A549 (cell line): ENCODE results near the gene CACNA1G. TPM values are rescaled to one million over a fixed set of nuclear protein-coding genes. Genes with fewer than 3 reads are reported as not detected.

Source experiments
- ATOH8 ChIP-seq: fragments of 250-450 bp; sonication (Bioruptor Pico); IDR thresholded peaks from 2 replicates; pipeline ENCODE4 v1.5.0; 2020; ENCODE audit warnings: low read depth, mild to moderate bottlenecking, moderate library complexity
- CBX8 ChIP-seq: fragments of 200-600 bp; sonication (generic); IDR thresholded peaks from 2 replicates; pipeline ENCODE4 v1.6.1; 2016
- CEBPB ChIP-seq, 2 experiments: fragments of >200 bp in 1 of 2; sonication (Bioruptor Twin) in 1 of 2; formaldehyde crosslinking in 1 of 2; IDR thresholded peaks; 2 replicates each; pipeline ENCODE4 v1.6.1; 2012 to 2016
- CHD2 ChIP-seq: fragments of 150-350 bp; IDR thresholded peaks from 2 replicates; pipeline ENCODE4 v1.6.1; 2014; ENCODE audit warnings: low read length; ENCODE audit not compliant: partially characterized antibody
- CHD4 ChIP-seq: fragments of 200-600 bp; sonication (generic); IDR thresholded peaks from 2 replicates; pipeline ENCODE4 v1.6.1; 2016; ENCODE audit warnings: antibody characterized with exemption, mild to moderate bottlenecking, borderline replicate concordance
- CTCF ChIP-seq: fragments of >200 bp; sonication (Bioruptor Twin); formaldehyde crosslinking; IDR thresholded peaks from 3 replicates; pipeline ENCODE4 v1.5.1; 2016
- EHF ChIP-seq: fragments of 250-450 bp; sonication (Bioruptor Pico); IDR thresholded peaks from 2 replicates; pipeline ENCODE4 v1.5.0; 2020; ENCODE audit warnings: mild to moderate bottlenecking
- EHMT2 ChIP-seq: fragments of 200-600 bp; sonication (generic); IDR thresholded peaks from 2 replicates; pipeline ENCODE4 v1.6.1; 2016; ENCODE audit warnings: antibody characterized with exemption, low read depth, mild to moderate bottlenecking, moderate library complexity
- ELK1 ChIP-seq: fragments of 150-350 bp; IDR thresholded peaks from 2 replicates; pipeline ENCODE4 v1.6.1; 2014; ENCODE audit warnings: low read depth, mild to moderate bottlenecking, low read length
- HDAC2 ChIP-seq: fragments of 200-600 bp; sonication (generic); IDR thresholded peaks from 2 replicates; pipeline ENCODE4 v1.6.1; 2016
- HEYL ChIP-seq: fragments of 250-450 bp; sonication (Bioruptor Pico); IDR thresholded peaks from 2 replicates; pipeline ENCODE4 v1.8.0; 2021; ENCODE audit warnings: mild to moderate bottlenecking, moderate library complexity
- HMGXB4 ChIP-seq: fragments of 250-450 bp; sonication (Bioruptor Pico); IDR thresholded peaks from 2 replicates; pipeline ENCODE4 v1.5.0; 2021; ENCODE audit warnings: mild to moderate bottlenecking, moderate library complexity, borderline replicate concordance
- HOXA7 ChIP-seq: fragments of 250-450 bp; sonication (Bioruptor Pico); IDR thresholded peaks from 2 replicates; pipeline ENCODE4 v1.5.0; 2020; ENCODE audit warnings: mild to moderate bottlenecking, moderate library complexity
- HOXB13 ChIP-seq: fragments of 250-450 bp; sonication (Bioruptor Pico); IDR thresholded peaks from 2 replicates; pipeline ENCODE4 v1.5.0; 2020; ENCODE audit warnings: low read depth, mild to moderate bottlenecking, moderate library complexity
- HOXB5 ChIP-seq: fragments of 250-450 bp; sonication (Bioruptor Pico); IDR thresholded peaks from 2 replicates; pipeline ENCODE4 v1.5.0; 2020; ENCODE audit warnings: mild to moderate bottlenecking, moderate library complexity
- JUN ChIP-seq, 2 experiments: fragments of >200 bp; sonication (Bioruptor Twin); formaldehyde crosslinking; IDR thresholded peaks; 2 replicates in 1 of 2; 3 replicates in 1 of 2; pipeline ENCODE4 v1.6.1; 2016 to 2017
- JUNB ChIP-seq: fragments of >200 bp; sonication (Bioruptor Twin); formaldehyde crosslinking; IDR thresholded peaks from 2 replicates; pipeline ENCODE4 v1.6.1; 2016
- KDM1A ChIP-seq: fragments of 200-600 bp; sonication (generic); IDR thresholded peaks from 2 replicates; pipeline ENCODE4 v1.6.1; 2016; ENCODE audit warnings: low read depth, mild to moderate bottlenecking
- MAFK ChIP-seq: fragments of 450-650 bp; IDR thresholded peaks from 2 replicates; pipeline ENCODE4 v1.6.1; 2014; ENCODE audit not compliant: partially characterized antibody
- NFE2L2 ChIP-seq: fragments of 150-350 bp; conservative IDR thresholded peaks from 2 replicates; pipeline ENCODE4 v1.6.1; 2014; ENCODE audit warnings: low read length
- NR3C1 ChIP-seq: fragments of >200 bp; sonication (Bioruptor Twin); formaldehyde crosslinking; IDR thresholded peaks from 3 replicates; pipeline ENCODE4 v1.6.1; 2017
- PBX3 ChIP-seq: IDR thresholded peaks from 2 replicates; pipeline ENCODE4 v1.6.1; 2012
- POLR2AphosphoS2 ChIP-seq: conservative IDR thresholded peaks from 2 replicates; pipeline ENCODE4 v1.6.1; 2012; ENCODE audit warnings: low read length, improper control_type of control experiment, inconsistent platforms
- RARB ChIP-seq: fragments of 250-450 bp; sonication (Bioruptor Pico); IDR thresholded peaks from 2 replicates; pipeline ENCODE4 v1.8.0; 2021; ENCODE audit warnings: mild to moderate bottlenecking, moderate library complexity
- RCOR1 ChIP-seq: fragments of 150-350 bp; IDR thresholded peaks from 2 replicates; pipeline ENCODE4 v1.6.1; 2014; ENCODE audit warnings: antibody characterized with exemption, low read length, low read depth
- TFCP2L1 ChIP-seq: fragments of 250-450 bp; sonication (Bioruptor Pico); IDR thresholded peaks from 2 replicates; pipeline ENCODE4 v1.5.0; 2021; ENCODE audit warnings: mild to moderate bottlenecking
- USF2 ChIP-seq: fragments of 450-650 bp; IDR thresholded peaks from 2 replicates; pipeline ENCODE4 v1.6.1; 2014; ENCODE audit warnings: antibody characterized with exemption
- ZSCAN20 ChIP-seq: fragments of 250-450 bp; sonication (Bioruptor Pico); IDR thresholded peaks from 2 replicates; pipeline ENCODE4 v1.8.0; 2022; ENCODE audit warnings: mild to moderate bottlenecking, moderate library complexity
- polyA plus RNA-seq, 4 experiments: library from polyadenylated mRNA; depleted of rRNA in 3 of 4; stranded (reverse); fragments of >200 nt; fragmentation: RNase III in 1 of 4; extraction: RNeasy Plus Mini Kit Qiagen cat#74134 plus additional on column Dnase treatment in 1 of 4; gene quantifications; 2 replicates in 3 of 4; 3 replicates in 1 of 4; pipeline ENCODE4 v1.2.3, GENCODE V29; 2011 to 2017

The CACNA1G gene
- polyA plus RNA-seq, 2 of the 4 experiments (the other 2 are of a cell fraction): 4.0 to 8.9 TPM

GRCh38 chr17:50550661-50551432 is 9.7 kb upstream of the CACNA1G start (continued):
- TF ChIP-seq USF2: peak; percentile 97
- TF ChIP-seq ATOH8 (CRISPR knock-in tag): no peak
- no peak for TF ChIP-seq HOXB5 (CRISPR knock-in tag)
- no peak for TF ChIP-seq NR3C1
- TF ChIP-seq CEBPB (IDR thresholded peaks at IDR 0.05): peak in 1 of 2 experiments; percentile 71; a peak in 2 of 4 replicates
- no peak for TF ChIP-seq TFCP2L1
- peak; percentile 95 for TF ChIP-seq CTCF
- TF ChIP-seq EHMT2: no peak
- no peak for TF ChIP-seq CHD4
- no peak for TF ChIP-seq CBX8
- TF ChIP-seq HMGXB4 (CRISPR knock-in tag): no peak
- no peak for TF ChIP-seq RARB
- TF ChIP-seq JUN (IDR thresholded peaks at IDR 0.05): peak in 1 of 2 experiments; percentile 37; a peak in 1 of 5 replicates
- no peak for TF ChIP-seq HOXB13 (CRISPR knock-in tag)
- TF ChIP-seq CHD2: no peak
- no peak for TF ChIP-seq HEYL
- TF ChIP-seq RCOR1: no peak
- TF ChIP-seq ELK1: no peak
- TF ChIP-seq HOXA7 (CRISPR knock-in tag): no peak
- TF ChIP-seq ZSCAN20 (CRISPR knock-in tag): no peak
- no peak for TF ChIP-seq JUNB
- no peak for TF ChIP-seq POLR2AphosphoS2
- no peak for TF ChIP-seq KDM1A
- no peak for TF ChIP-seq NFE2L2
- TF ChIP-seq MAFK: peak; percentile 17
- no peak for TF ChIP-seq HDAC2
- TF ChIP-seq PBX3: no peak
- no peak for TF ChIP-seq EHF (CRISPR knock-in tag)
